HL-60/S4 (cell line): ENCODE measurements around the gene ITGB4.
"Not testable (repeated sequence)": the region's sequence is repeated elsewhere in the genome, so short reads cannot be mapped to it uniquely, and the experiment has no call there.

ENCODE experiments used
- in situ Hi-C: fragments of 300-500 bp; cut with MboI; formaldehyde crosslinking; loops from 2 replicates; pipeline ENCODE4 v1.14.3; 2022; ENCODE audit warnings: low sequenced_read_pairs

ITGB4 gene

GRCh38 chr17:75764711-75765421, 43.6 kb downstream of the ITGB4 start, which contains the start of gene GALK1:
GALK1 (minus strand) TSS chr17:75765192; CDS start chr17:75765136, 56 bp downstream.
- in situ Hi-C loops, result loop anchor here (25.0 kb wide), 1 partner anchor 247 kb away; the partner anchor contains the start of gene CDK3

GRCh38 chr17:75765981-75766380, 44.7 kb downstream of the ITGB4 start:
- in situ Hi-C loops, result loop anchor here (25.0 kb wide), 1 partner anchor 246 kb away; the partner anchor contains the start of gene CDK3

- in situ Hi-C loops, result loop anchor here (25.0 kb wide), 1 partner anchor 244 kb away; the partner anchor contains the start of gene CDK3
These were observed 46.6 kb downstream of the ITGB4 start for GRCh38 chr17:75767881-75768280.

- in situ Hi-C loops, result loop anchor here (25.0 kb wide), 1 partner anchor 243 kb away; the partner anchor contains the start of gene CDK3
These were observed 48.3 kb downstream of the ITGB4 start for GRCh38 chr17:75769536-75769935.

- in situ Hi-C loops, result loop anchor here (25.0 kb wide), 1 partner anchor 241 kb away; the partner anchor contains the start of gene CDK3
These were observed 50.3 kb downstream of the ITGB4 start for GRCh38 chr17:75771334-75772281.

- in situ Hi-C loops, result loop anchor here (25.0 kb wide), 1 partner anchor 239 kb away; the partner anchor contains the start of gene CDK3
These were observed 52.0 kb downstream of the ITGB4 start for GRCh38 chr17:75773121-75773807.

GRCh38 chr17:75773808-75774470, 52.7 kb downstream of the ITGB4 start:
- in situ Hi-C loops, result loop anchor here (25.0 kb wide), 1 partner anchor 238 kb away; the partner anchor contains the start of gene CDK3

GRCh38 chr17:75774471-75774990, 53.3 kb downstream of the ITGB4 start:
- in situ Hi-C loops, result loop anchor here (25.0 kb wide), 1 partner anchor 238 kb away; the partner anchor contains the start of gene CDK3

- in situ Hi-C loops, result loop anchor here (25.0 kb wide), 1 partner anchor 237 kb away; the partner anchor contains the start of gene CDK3
These were observed 53.9 kb downstream of the ITGB4 start for GRCh38 chr17:75774991-75775668.

GRCh38 chr17:75776386-75777295, 55.4 kb downstream of the ITGB4 start:
- in situ Hi-C loops, result no loop called here

- in situ Hi-C loops, result no loop called here
These were observed 56.1 kb downstream of the ITGB4 start for GRCh38 chr17:75777296-75777922.

GRCh38 chr17:75778066-75778860, 57.0 kb downstream of the ITGB4 start:
- in situ Hi-C loops, result not testable (repeated sequence)

- in situ Hi-C loops, result no loop called here
These were observed 57.6 kb downstream of the ITGB4 start for GRCh38 chr17:75778861-75779249.

- in situ Hi-C loops, result no loop called here
These were observed 58.2 kb downstream of the ITGB4 start for GRCh38 chr17:75779250-75779986.

- in situ Hi-C loops, result no loop called here
These were observed 59.0 kb downstream of the ITGB4 start for GRCh38 chr17:75779987-75780889.
